GM18907 (cell line): ENCODE measurements around the gene POLA1.

Source experiments
- ATAC-seq: cut with Tn5 transposase; IDR thresholded peaks from one replicate; pipeline ENCODE4 v1.9.1; 2021; ENCODE audit warnings: mild to moderate bottlenecking, moderate library complexity; ENCODE audit not compliant: unreplicated experiment

POLA1 gene

DNA sequence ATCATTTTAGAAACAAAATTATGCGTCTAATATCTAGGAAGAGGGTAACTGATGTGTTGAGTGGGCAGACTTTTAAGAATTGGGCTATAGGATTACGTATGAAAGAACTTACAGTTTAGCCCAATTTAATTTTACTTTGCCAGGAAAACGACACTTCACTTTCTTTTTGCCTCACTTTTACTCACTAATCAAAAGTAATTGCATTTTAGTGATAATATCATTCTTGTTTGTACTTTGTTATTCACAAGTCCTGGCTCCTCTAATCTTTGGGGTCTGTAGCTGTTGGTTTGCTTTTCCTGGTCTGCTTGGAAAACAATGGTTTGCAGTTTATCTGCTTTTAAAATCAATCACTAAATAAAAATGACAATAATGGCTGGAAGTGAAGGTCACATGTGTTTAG lies 325.0 kb downstream of the POLA1 start:
- ATAC-seq = no peak

DNA sequence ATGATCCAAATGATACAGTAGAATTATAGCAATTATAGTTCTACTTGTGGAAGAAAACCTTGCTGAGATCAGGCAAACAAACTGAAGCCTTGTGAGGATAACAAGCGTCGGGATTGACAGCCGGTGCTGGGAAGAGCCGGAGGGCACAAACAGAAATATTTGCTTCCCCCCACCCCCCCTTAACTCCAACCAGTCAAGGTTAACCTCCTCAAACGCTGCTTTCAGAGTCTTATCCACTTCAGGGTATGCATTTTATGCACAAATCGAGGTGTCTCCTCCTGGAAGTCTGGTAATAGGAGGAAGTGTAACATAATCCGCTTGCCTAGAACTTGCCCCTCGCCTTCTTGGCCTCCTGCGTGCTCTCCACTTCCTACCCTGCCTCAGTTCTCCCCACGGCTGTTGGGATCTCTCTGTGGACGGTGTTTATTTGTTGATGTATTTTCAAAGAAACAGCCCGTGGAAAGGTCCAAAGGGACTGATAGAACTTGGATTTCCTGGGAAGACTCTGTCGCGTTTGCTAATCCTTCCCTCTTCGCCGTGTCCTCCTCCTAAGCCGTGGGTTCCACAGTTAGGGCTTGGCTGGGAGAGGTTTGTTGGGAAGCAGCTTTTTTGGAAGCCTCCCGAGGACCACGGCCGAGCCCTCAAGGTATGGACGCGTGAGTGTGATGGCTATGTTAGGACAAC lies 326.1 kb downstream of the POLA1 start:
- ATAC-seq = no peak

DNA sequence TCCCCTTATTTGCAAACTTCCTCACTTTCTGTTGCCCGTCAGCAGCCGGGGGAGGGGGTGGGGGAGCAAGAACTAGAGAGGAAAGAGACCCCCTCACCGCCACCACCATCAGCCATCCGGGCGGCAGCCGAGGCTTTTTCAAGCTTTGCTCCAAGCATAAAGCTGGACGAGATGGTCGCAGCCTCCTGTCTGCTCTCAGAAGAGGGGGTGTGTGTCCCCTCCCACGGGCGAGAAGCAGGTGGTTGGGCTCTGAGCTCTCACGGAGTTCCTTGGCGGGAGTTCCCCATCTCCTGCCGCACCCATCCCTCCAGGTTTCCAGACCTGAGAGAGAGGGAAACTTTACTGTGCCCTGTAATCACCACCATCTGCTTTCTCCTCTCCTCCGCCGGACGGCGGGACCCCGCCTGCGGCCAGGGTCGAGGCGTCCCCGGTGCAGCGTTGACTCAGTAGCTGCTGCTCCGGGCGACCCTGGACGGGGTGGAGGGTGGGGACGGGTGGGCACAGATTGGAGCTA lies 326.7 kb downstream of the POLA1 start:
- peak; percentile 4 for ATAC-seq

- peak; percentile 58 for ATAC-seq
Observed at GRCh38 chrX:25020905-25021449, 327.3 kb downstream of the POLA1 start.

DNA sequence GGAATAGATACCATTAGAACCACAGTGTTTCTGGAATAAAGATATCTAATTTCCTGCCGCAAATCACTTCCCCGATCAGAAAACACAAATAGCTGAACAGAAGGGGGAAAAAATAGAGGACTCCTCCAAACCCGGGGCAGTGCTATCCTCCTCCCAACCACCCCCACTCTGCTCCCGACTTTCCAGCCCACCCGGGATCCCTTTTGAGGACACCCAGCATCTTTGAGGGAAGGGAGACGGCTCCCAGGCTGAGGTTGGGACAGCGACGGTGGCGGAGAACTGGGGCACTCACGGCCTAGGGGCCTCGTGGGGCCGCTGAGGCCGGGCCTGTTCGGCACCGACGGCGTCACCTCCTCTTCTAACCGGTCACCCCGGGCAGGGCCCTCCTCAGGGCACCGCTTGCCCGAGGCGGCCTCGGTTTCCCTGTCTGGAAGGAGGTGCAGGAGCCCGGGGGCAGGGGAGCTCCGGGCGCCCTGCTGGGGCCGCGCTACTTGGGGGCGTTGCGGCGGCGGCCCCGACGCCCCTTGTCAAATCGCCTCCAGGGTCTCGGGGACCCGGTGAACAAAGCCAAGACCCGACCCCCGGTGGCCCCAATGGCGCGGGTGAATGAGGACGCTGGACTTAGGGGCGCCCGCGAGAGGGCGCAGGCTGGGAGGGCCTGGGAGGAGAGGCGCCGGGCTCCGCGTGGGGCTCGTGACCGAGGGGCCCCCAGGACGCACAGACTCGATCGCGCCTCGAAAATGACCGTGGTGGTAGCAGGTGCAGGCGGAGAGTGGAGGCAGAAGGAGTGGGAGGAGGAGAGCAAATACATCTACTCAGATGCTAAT lies 329.0 kb downstream of the POLA1 start:
- no peak for ATAC-seq

- ATAC-seq = no peak
Observed at GRCh38 chrX:25023908-25024307, 330.2 kb downstream of the POLA1 start.

DNA sequence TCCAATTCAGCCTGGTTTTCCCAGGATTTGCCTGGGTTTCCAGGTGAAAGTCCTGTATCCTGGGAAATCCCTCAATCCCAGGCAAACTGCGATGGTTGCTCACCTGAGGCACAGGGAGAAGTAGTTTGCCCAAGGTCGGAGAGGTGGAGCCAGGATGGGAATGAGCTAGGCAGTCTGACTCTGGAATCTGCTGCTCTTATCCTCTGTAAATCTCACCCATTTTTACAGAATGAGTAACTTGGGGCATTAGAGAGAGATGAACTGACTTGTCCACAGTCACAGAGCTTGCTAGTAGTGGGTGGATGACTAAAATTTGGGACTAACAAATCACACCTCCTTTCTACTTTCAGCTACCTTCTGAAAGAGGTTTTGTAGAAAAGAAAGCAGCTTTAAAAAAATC lies 331.9 kb downstream of the POLA1 start:
- no peak for ATAC-seq

- ATAC-seq = no peak
Observed at GRCh38 chrX:25026576-25026975, 332.9 kb downstream of the POLA1 start.

GRCh38 chrX:25028726-25029125 lies 335.0 kb downstream of the POLA1 start:
- ATAC-seq = no peak

DNA sequence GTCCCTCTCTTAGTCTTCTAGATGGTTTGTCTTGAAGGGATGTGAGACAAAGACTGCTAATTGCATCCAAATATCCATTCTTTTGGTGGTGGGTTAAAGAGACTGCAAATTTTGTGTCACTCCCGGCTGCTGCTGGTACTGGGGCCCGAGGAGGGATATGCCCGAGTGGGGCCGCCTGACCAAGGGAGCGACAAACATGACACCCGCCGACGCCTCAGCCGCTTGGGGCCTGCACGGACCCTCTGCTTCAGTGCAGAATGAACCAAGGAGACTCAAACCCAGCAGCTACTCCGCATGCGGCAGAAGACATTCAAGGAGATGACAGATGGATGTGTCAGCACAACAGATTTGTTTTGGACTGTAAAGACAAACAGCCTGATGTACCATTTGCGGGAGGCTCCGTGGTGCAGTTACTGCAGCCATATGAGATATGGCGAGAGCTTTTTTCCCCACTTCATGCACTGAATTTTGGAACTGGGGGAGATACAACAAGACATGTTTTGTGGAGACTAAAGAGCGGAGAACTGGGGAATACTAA lies 335.6 kb downstream of the POLA1 start:
- ATAC-seq = no peak

DNA sequence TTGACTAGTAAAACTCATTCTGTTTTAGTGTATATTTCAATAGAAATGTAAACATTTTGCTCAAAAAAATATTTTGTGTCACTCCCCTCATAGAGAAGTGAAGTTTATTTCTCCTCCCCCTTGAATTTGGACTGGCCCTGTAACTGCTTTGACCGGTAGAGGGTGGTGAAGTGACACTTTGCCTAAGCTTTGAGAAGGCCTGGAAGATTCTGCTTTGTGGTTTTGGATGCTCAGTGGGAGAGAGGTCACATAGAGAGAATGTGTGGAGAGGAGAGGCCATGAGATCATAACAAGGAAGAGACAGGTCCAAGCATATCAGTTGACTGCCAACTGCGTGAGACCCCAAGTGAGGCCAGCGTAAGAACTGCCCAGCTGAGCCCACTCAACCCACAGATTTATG lies 341.2 kb downstream of the POLA1 start:
- no peak for ATAC-seq

- ATAC-seq = no peak
Observed at GRCh38 chrX:25039036-25039435, 345.3 kb downstream of the POLA1 start.

- no peak for ATAC-seq
Observed at GRCh38 chrX:25043192-25043591, 349.5 kb downstream of the POLA1 start.
